ENCODE measurements around the gene CATSPERD. TPM values are rescaled to one million over a fixed set of nuclear protein-coding genes. Genes with fewer than 3 reads are reported as not detected.
"Not testable (repeated sequence)": the region's sequence is repeated elsewhere in the genome, so short reads cannot be mapped to it uniquely, and the experiment has no call there.

CATSPERD gene
- total RNA-seq, 3 donors from 2014 or later = not detected

DNA sequence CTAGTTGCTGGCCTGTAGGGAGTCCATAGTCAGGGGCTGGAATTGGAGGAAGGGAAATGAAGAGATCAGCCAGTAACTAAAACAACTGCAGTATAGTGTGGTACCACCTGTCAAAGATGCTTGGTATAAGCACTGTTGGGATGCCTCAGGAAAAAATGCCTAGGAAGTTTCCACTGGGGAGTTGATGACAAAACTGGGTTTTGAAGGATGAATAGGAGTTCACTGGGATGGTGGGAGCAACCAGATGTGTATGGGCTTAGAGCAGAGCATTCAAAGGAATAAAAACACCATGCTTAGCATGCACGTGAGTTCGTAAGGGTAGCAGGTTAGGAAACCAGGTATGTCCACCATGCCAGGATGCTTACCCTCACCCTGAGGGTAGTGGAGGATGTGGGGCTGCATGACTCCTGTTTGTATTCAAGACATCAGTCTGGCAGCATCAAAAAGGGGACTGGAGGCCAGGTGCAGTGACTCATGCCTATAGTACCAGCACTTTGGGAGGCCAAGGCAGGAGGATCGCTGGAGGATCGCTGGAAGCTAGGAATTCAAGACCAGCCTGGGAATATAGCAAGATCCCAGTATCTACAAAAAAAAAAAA is 7.1 kb downstream of the CATSPERD start:
- Mint-ChIP-seq H3K4me3 (no peak overlapping the region), H3K36me3 (ENCODE audit: insufficient read depth) (no peaks in the 10 kb centered on the region), H3K27me3 (ENCODE audit: low read depth) (no peaks in the 10 kb centered on the region), H3K9me3 (no peaks in the 10 kb centered on the region), H3K4me1 (ENCODE audit: low read depth) (no peaks in the 10 kb centered on the region)
- no peak for DNase-seq
- no peak for ATAC-seq

DNA sequence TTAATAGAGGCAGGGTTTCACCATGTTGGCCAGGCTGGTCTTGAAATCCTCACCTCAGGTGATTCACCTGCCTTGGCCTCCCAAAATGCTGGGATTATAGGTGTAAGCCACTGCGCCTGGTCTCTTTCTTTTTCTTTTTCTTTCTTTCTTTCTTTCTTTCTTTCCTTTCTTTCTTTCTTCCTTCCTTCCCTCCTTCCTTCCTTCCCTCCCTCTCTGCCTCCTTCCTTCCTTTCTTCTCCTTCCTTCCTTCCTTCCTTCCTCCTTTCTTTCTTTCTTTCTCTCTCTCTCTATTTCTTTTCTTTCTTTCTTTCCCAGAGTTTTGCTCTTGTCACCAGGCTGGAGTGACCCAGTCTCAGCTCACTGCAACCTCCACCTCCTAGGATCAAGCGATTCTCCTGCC is 12.7 kb downstream of the CATSPERD start:
- ATAC-seq; H3K9me3 Mint-ChIP-seq; H3K4me1 Mint-ChIP-seq (ENCODE audit: low read depth); H3K36me3 Mint-ChIP-seq (ENCODE audit: insufficient read depth); DNase-seq; H3K27me3 Mint-ChIP-seq (ENCODE audit: low read depth); H3K4me3 Mint-ChIP-seq: not testable (repeated sequence)

DNA sequence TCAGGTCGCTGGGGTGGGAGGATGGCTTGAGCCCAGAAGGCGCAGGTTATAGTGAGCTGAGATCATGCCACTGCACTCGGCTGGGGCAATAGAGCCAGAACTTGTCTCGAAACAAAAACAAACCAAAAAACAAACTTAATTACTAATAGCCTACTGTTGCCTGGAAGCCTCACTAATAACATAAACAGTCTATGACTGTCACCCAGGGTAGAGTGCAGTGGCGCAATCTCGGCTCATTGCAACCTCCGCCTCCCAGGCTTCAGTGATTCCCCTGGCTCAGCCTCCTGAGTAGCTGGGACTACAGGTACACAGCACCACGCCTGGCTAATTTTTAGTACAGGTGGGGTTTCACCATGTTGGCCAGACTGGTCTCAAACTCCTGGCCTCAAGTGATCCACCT is 18.0 kb downstream of the CATSPERD start:
- DNase-seq (no peak), ATAC-seq (no peak)
- Mint-ChIP-seq H3K27me3 (ENCODE audit: low read depth) (peaks cover 7% of the 10 kb centered on the region), H3K9me3 (no peaks in the 10 kb centered on the region), H3K4me1 (ENCODE audit: low read depth) (no peaks in the 10 kb centered on the region), H3K4me3 (no peak overlapping the region), H3K36me3 (ENCODE audit: insufficient read depth) (no peaks in the 10 kb centered on the region)

DNA sequence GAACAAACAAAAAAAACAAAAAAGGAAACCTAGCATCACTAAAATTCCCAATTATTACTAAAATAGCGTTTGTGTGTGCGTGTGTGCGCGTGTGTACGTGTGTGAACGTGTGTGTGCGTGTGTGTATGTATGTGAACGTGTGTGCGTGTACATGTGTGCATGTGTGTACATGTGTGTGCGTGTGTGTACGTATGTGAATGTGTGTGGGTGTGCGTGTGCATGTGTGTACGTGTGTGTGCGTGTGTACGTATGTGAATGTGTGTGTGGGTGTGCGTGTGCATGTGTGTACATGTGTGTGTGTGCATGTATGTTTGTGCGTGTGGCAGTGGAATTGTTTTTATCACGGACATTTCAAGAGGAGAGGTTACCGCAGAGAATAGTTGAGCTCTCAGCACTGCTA is 21.6 kb downstream of the CATSPERD start:
- H3K4me3 Mint-ChIP-seq = no peak overlapping the region

DNA sequence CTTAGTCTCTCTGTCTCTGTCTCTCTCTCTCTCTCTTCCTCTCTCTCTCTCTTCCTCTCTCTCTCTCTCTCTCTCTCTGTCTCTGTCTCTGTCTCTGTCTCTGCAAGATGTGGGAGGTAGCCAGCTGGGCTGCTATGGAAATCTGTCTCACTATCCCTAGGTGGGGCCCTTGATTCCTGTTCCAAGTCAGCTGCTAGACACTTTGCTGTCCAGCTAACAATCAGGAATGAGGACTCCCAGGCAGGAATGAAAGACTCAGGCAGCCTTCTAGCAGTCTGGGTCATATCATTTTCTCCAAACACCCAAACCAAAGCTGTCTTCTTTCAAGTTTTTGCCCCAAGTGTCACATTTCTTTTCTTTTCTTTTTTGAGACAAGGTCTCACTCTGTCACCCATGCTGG is 23.2 kb downstream of the CATSPERD start:
- H3K27me3 Mint-ChIP-seq (ENCODE audit: low read depth) = peaks cover 6% of the 10 kb centered on the region
- no peaks in the 10 kb centered on the region for H3K36me3 Mint-ChIP-seq (ENCODE audit: insufficient read depth)
- no peak overlapping the region for H3K4me3 Mint-ChIP-seq
- DNase-seq = no peak
- no peaks in the 10 kb centered on the region for H3K4me1 Mint-ChIP-seq (ENCODE audit: low read depth)
- ATAC-seq = no peak
- no peaks in the 10 kb centered on the region for H3K9me3 Mint-ChIP-seq

More for the DNA sequence above, 21.6 kb downstream of the CATSPERD start:
- ATAC-seq (no peak), DNase-seq (no peak)
- peaks cover 4% of the 10 kb centered on the region for H3K27me3 Mint-ChIP-seq (ENCODE audit: low read depth)
- H3K4me1 Mint-ChIP-seq (ENCODE audit: low read depth) = no peaks in the 10 kb centered on the region
- H3K36me3 Mint-ChIP-seq (ENCODE audit: insufficient read depth) = no peaks in the 10 kb centered on the region
- H3K9me3 Mint-ChIP-seq = no peaks in the 10 kb centered on the region

DNA sequence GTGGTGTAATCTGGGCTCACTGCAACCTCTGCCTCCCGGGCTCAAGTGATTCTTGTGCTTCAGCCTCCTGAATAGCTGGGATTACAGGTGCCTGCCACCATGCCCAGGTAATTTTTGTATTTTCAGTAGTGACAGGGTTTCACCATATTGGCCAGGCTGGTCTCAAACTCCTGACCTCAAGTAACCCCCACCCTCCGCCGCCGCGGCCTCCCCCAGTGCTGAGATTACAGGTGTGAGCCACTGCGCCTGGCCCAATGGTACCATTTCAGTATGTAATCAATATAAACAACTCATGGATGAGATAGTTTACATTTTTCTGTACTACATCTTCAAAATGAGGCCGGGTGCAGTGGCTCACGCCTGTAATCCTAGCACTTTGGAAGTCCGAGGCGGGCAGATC is 24.6 kb downstream of the CATSPERD start:
- not testable (repeated sequence) for H3K27me3 Mint-ChIP-seq (ENCODE audit: low read depth); H3K4me1 Mint-ChIP-seq (ENCODE audit: low read depth); H3K4me3 Mint-ChIP-seq; H3K36me3 Mint-ChIP-seq (ENCODE audit: insufficient read depth); ATAC-seq; DNase-seq; H3K9me3 Mint-ChIP-seq

DNA sequence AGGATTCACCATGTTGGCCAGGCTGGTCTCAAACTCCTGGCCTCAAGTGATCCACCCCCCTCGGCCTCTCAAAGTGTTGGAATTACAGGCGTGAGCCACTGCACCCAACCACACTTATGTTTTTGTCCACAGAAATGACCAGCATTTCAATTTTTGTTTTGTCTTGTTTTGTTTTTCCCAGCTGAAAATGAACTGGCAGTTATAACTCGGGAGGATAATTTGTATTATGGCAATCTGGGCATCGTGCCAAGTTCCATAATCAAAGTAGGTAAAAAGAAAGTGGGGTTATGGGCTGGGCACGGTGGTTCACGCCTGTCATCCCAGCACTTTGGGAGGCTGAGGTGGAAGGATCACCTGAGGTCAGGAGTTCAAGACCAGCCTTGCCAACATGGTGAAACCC is 28.5 kb downstream of the CATSPERD start:
- H3K4me1 Mint-ChIP-seq (ENCODE audit: low read depth); ATAC-seq; DNase-seq; H3K27me3 Mint-ChIP-seq (ENCODE audit: low read depth); H3K4me3 Mint-ChIP-seq; H3K36me3 Mint-ChIP-seq (ENCODE audit: insufficient read depth); H3K9me3 Mint-ChIP-seq: not testable (repeated sequence)

DNA sequence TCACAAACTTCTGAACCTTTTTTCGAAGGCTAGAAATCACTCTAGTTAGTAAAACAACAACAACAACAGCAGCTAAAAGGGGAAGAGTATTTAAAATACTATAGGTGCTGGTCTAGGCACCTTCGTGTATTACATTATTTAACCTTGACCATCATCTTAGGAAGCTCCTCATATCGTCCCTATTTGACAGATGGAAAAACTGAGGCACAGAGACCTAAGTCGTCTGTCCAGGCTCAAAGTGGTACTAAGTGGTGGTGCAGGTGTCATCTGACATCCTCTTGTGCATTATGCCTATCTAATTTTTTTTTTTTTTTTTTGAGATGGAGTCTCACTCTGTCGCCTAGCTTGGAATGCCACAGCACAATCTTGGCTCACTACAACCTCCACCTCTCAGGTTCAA is 29.1 kb downstream of the CATSPERD start:
- H3K36me3 Mint-ChIP-seq (ENCODE audit: insufficient read depth) = no peaks in the 10 kb centered on the region
- no peak for ATAC-seq
- no peaks in the 10 kb centered on the region for H3K9me3 Mint-ChIP-seq
- no peak overlapping the region for H3K4me3 Mint-ChIP-seq
- no peak for DNase-seq
- peaks cover 2% of the 10 kb centered on the region for H3K27me3 Mint-ChIP-seq (ENCODE audit: low read depth)
- H3K4me1 Mint-ChIP-seq (ENCODE audit: low read depth) = no peaks in the 10 kb centered on the region

DNA sequence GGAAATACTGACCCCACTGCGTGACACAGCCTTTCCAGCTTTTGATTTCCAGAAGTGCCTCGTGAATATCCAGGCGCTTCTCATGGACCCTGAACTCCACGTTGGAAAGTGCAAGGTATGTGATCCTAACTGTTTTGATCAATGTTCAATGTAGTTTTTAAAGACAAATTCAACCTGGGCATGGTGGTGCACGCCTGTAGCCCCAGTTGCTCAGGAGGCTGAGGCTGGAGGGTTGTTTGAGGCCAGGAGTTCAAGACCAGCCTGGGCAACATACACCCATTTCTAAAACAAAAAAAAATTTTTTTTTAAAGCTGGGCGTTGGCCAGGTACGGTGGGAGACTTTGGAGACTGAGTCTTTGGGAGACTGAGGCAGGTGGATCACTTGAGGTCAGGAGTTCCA is 31.3 kb downstream of the CATSPERD start:
- DNase-seq = no peak
- peaks cover 6% of the 10 kb centered on the region for H3K27me3 Mint-ChIP-seq (ENCODE audit: low read depth)
- H3K9me3 Mint-ChIP-seq = no peaks in the 10 kb centered on the region
- H3K4me1 Mint-ChIP-seq (ENCODE audit: low read depth) = no peaks in the 10 kb centered on the region
- H3K4me3 Mint-ChIP-seq = no peak overlapping the region
- no peaks in the 10 kb centered on the region for H3K36me3 Mint-ChIP-seq (ENCODE audit: insufficient read depth)
- no peak for ATAC-seq

DNA sequence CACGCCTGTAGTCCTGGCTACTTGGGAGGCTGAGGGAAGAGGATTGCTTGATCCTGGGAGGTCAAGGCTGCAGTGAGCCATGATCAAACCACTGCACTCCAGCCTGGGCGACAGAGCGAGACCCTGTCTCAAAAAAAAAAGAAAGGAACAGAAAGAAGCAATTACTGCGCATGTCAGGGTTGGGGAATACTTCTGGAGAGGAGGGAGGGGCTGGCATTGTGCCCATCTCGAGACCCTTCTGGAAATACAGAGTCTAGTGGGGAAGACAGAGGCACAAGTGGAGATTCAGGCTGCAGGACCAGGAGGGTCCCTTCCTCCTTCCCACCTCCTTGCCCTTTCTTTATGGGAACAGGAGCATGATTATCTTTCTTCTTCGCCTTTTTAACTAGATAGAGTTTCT is 33.3 kb downstream of the CATSPERD start:
- DNase-seq = no peak
- no peaks in the 10 kb centered on the region for H3K36me3 Mint-ChIP-seq (ENCODE audit: insufficient read depth)
- H3K4me3 Mint-ChIP-seq = no peak overlapping the region
- ATAC-seq = no peak
- no peaks in the 10 kb centered on the region for H3K4me1 Mint-ChIP-seq (ENCODE audit: low read depth)
- H3K27me3 Mint-ChIP-seq (ENCODE audit: low read depth) = peaks cover 8% of the 10 kb centered on the region
- no peaks in the 10 kb centered on the region for H3K9me3 Mint-ChIP-seq

DNA sequence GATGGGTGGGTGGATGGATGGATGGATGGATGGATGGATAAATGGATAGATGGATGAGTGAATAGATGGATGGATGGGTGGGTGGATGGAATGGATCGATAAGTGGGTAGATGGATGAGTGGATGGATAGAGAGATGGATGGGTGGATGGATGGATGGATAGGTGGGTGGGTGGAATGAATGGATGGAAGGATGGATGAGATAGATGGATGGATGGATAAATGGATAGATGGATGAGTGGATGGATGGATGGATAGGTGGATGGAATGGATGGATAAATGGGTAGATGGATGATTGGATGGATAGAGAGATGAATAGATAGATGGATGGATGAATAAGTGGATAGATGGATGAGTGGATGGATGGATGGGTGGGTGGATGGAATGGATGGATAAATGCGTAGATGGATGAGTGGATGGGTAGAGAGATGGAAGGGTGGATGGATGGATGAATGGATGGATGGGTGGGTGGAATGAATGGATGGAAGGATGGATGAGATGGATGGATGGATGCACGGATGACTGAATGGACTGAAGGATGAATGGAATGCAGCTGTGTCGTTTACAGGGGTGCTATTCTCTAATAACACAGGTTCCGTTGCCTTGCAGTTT is 42.3 kb downstream of the CATSPERD start:
- no peaks in the 10 kb centered on the region for H3K9me3 Mint-ChIP-seq
- ATAC-seq = no peak
- H3K36me3 Mint-ChIP-seq (ENCODE audit: insufficient read depth) = no peaks in the 10 kb centered on the region
- DNase-seq = no peak
- H3K4me1 Mint-ChIP-seq (ENCODE audit: low read depth) = no peaks in the 10 kb centered on the region
- peaks cover 6% of the 10 kb centered on the region for H3K27me3 Mint-ChIP-seq (ENCODE audit: low read depth)
- no peak overlapping the region for H3K4me3 Mint-ChIP-seq

DNA sequence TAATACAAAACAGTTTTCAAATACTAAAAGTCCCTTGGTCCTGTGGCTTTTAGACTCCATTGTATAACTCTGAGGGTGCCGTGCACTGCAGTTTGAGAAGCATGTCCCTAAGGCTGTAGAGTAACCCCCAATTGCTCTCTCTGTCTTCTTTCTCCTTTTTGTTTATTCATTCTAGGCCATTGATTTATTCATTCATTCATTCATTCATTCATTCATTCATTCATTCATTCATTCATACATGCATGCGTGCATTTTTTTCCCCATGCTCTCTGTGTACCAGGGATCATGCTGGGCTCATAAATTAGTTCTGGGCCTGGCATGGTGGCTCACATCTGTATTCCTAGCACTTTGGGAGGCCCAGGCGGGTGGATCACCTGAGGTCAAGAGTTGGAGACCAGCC is 44.8 kb downstream of the CATSPERD start:
- DNase-seq (no peak), ATAC-seq (no peak)
- Mint-ChIP-seq H3K4me1 (ENCODE audit: low read depth) (no peaks in the 10 kb centered on the region), H3K27me3 (ENCODE audit: low read depth) (peaks cover 2% of the 10 kb centered on the region), H3K36me3 (ENCODE audit: insufficient read depth) (no peaks in the 10 kb centered on the region), H3K4me3 (no peak overlapping the region), H3K9me3 (no peaks in the 10 kb centered on the region)

DNA sequence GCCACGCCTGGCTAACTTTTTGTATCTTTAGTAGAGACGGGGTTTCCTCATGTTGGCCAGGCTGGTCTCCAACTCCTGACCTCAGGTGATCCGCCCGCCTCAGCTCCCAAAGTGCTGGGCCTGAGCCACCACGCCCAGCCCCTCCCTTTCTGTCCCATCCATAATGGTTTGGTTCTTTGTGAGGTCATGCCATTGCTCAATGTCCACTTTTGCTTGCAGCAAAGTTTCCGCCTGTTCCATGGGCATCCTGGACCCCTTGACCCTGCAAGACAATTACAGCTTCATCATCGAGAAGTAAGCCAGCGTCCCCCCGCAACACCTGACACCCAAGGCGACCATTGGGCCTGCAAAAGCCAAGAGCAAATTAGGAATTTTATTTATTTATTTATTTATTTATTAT is 47.5 kb downstream of the CATSPERD start:
- no peaks in the 10 kb centered on the region for H3K4me1 Mint-ChIP-seq (ENCODE audit: low read depth)
- H3K36me3 Mint-ChIP-seq (ENCODE audit: insufficient read depth) = no peaks in the 10 kb centered on the region
- ATAC-seq = no peak
- H3K4me3 Mint-ChIP-seq = no peak overlapping the region
- no peaks in the 10 kb centered on the region for H3K9me3 Mint-ChIP-seq
- DNase-seq = no peak
- H3K27me3 Mint-ChIP-seq (ENCODE audit: low read depth) = peaks cover 2% of the 10 kb centered on the region

DNA sequence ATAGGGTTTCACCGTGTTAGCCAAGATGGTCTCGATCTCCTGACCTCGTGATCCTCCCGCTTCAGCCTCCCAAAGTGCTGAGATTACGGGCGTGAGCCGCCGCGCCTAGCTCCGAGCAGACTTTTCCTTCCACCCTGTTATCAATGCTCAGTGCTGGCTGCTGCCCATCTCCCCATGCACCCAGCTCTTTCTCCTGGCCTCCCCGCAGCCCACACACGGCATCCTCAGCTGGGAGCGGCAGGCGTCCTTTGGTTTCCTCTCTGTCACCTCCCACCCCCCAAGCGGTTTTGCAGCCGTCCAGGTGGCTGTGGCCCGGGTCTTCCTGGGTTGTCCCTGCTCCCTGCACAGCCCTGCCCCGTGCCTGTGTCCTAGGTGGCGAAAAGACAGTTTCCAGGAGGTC is 52.0 kb downstream of the CATSPERD start:
- Mint-ChIP-seq H3K4me3 (no peak overlapping the region), H3K36me3 (ENCODE audit: insufficient read depth) (no peaks in the 10 kb centered on the region), H3K4me1 (ENCODE audit: low read depth) (no peaks in the 10 kb centered on the region), H3K27me3 (ENCODE audit: low read depth) (peaks cover 2% of the 10 kb centered on the region), H3K9me3 (no peaks in the 10 kb centered on the region)
- ATAC-seq (no peak), DNase-seq (no peak)

DNA sequence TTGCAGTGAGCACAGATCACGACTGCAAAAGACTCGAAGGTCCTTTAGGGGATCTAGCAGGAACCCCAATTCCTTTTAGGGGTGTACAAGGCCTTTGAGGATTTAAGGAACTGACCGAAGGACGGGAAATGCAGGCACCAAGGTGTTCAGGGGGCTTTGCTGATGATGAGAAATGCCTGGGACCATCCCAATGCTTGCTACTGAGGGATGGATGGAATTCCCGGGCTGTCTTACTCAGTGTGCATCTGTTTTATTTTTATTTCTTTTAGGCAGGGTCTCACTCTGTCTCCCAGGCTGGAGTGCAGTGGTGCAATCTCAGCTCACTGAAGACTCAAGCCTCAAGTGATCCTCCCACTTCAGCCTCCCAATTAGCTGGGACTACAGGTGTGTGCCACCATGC is 52.8 kb downstream of the CATSPERD start:
- H3K9me3 Mint-ChIP-seq = no peaks in the 10 kb centered on the region
- no peak for DNase-seq
- H3K36me3 Mint-ChIP-seq (ENCODE audit: insufficient read depth) = no peaks in the 10 kb centered on the region
- no peak for ATAC-seq
- no peak overlapping the region for H3K4me3 Mint-ChIP-seq
- no peaks in the 10 kb centered on the region for H3K4me1 Mint-ChIP-seq (ENCODE audit: low read depth)
- peaks cover 2% of the 10 kb centered on the region for H3K27me3 Mint-ChIP-seq (ENCODE audit: low read depth)

Data from activated T-cell treated with anti-CD3 and anti-CD28 coated beads, Interleukin-2, amount 50 U/mL, for 4 hours (primary cell).